ENCODE data around the gene KIAA0825.

The KIAA0825 gene

GRCh38 chr5:94263068-94263467 is 355.3 kb downstream of the KIAA0825 start:
- peaks cover 7% of the 10 kb centered on the region for H3K4me1 Mint-ChIP-seq
- H3K36me3 Mint-ChIP-seq (ENCODE audit: low read depth) = no peaks in the 10 kb centered on the region
- H3K27me3 Mint-ChIP-seq (ENCODE audit: low read depth, poor library complexity) = no peaks in the 10 kb centered on the region
- H3K27ac Mint-ChIP-seq = no peak overlapping the region
- no peak for DNase-seq
- no peak overlapping the region for H3K4me3 Mint-ChIP-seq
- no peaks in the 10 kb centered on the region for H3K9me3 Mint-ChIP-seq
- TF ChIP-seq CTCF (IDR thresholded peaks at IDR 0.05) = no peak

- H3K27ac Mint-ChIP-seq = no peak overlapping the region
- no peaks in the 10 kb centered on the region for H3K9me3 Mint-ChIP-seq
- DNase-seq = no peak
- no peak for TF ChIP-seq CTCF (IDR thresholded peaks at IDR 0.05)
- H3K36me3 Mint-ChIP-seq (ENCODE audit: low read depth) = no peaks in the 10 kb centered on the region
- peaks cover 7% of the 10 kb centered on the region for H3K4me1 Mint-ChIP-seq
- peaks cover 2% of the 10 kb centered on the region for H3K27me3 Mint-ChIP-seq (ENCODE audit: low read depth, poor library complexity)
- no peak overlapping the region for H3K4me3 Mint-ChIP-seq
These were observed 358.3 kb downstream of the KIAA0825 start for GRCh38 chr5:94260096-94260495.

DNA sequence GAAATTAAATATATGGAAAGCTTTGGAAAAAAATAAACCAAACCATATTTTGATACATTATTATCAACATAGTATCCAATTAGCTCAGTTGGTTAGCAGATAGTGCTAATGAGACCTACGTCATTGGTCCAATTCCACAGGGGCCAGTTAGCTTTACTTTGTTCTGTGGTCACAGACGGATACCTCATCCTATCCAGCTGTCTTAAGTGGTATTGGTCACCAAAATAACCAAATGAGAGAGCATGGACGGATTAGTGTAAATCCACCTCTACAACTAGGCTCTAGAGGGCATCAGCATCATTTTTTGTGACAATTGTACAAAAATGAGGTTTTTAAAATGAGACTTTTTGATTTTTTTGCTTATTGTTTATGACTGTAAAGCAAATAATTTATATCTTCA is 364.2 kb downstream of the KIAA0825 start:
- Mint-ChIP-seq H3K27me3 (ENCODE audit: low read depth, poor library complexity) (peaks cover 2% of the 10 kb centered on the region), H3K36me3 (ENCODE audit: low read depth) (no peaks in the 10 kb centered on the region), H3K4me1 (no peaks in the 10 kb centered on the region), H3K9me3 (no peaks in the 10 kb centered on the region), H3K27ac (no peak overlapping the region), H3K4me3 (no peak overlapping the region)
- no peak for DNase-seq
- TF ChIP-seq CTCF (IDR thresholded peaks at IDR 0.05) = no peak

GRCh38 chr5:94250985-94251384 is 367.4 kb downstream of the KIAA0825 start:
- Mint-ChIP-seq H3K27me3 (ENCODE audit: low read depth, poor library complexity) (peaks cover 2% of the 10 kb centered on the region), H3K27ac (no peak overlapping the region), H3K4me1 (no peaks in the 10 kb centered on the region), H3K4me3 (no peak overlapping the region), H3K9me3 (no peaks in the 10 kb centered on the region), H3K36me3 (ENCODE audit: low read depth) (no peaks in the 10 kb centered on the region)
- no peak for TF ChIP-seq CTCF (IDR thresholded peaks at IDR 0.05)
- no peak for DNase-seq

DNA sequence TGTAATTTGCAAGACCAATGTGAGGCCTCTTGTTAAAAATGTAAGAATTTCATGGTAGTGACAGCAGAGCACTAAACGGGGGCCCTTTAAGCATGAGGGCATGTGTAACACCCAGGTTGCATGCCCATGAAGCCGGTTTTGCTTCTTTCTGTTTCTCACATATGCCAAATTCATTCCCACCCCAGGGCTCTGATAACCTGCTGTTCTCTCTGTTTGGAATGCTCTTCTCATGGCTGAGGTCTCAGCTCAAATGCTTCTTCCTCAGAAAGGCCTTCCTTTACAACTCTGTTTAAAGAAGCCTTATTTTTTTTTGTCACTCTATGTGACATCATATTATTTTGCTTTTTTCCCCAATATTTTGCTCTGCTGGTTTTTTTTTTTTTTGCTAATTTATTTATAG is 369.0 kb downstream of the KIAA0825 start:
- Mint-ChIP-seq H3K4me3 (no peak overlapping the region), H3K36me3 (ENCODE audit: low read depth) (no peaks in the 10 kb centered on the region), H3K4me1 (no peaks in the 10 kb centered on the region), H3K27ac (no peak overlapping the region), H3K27me3 (ENCODE audit: low read depth, poor library complexity) (no peaks in the 10 kb centered on the region), H3K9me3 (no peaks in the 10 kb centered on the region)
- DNase-seq = no peak
- TF ChIP-seq CTCF (IDR thresholded peaks at IDR 0.05) = no peak

- TF ChIP-seq CTCF (IDR thresholded peaks at IDR 0.05) = no peak
- no peaks in the 10 kb centered on the region for H3K4me1 Mint-ChIP-seq
- no peaks in the 10 kb centered on the region for H3K27me3 Mint-ChIP-seq (ENCODE audit: low read depth, poor library complexity)
- DNase-seq = no peak
- H3K36me3 Mint-ChIP-seq (ENCODE audit: low read depth) = no peaks in the 10 kb centered on the region
- no peak overlapping the region for H3K27ac Mint-ChIP-seq
- H3K4me3 Mint-ChIP-seq = no peak overlapping the region
- no peaks in the 10 kb centered on the region for H3K9me3 Mint-ChIP-seq
These were observed 370.1 kb downstream of the KIAA0825 start for GRCh38 chr5:94248175-94248875.
